ENCODE results near the gene C3AR1.
A peak's percentile ranks its signal among the peaks of the same experiment; 100 is the strongest.
"Not testable (repeated sequence)": the region's sequence is repeated elsewhere in the genome, so short reads cannot be mapped to it uniquely, and the experiment has no call there.

The C3AR1 gene

GRCh38 chr12:8026291-8026900 lies 39.8 kb downstream of the C3AR1 start:
- DNase-seq: peak; percentile 90

- DNase-seq: no peak
These were observed 47.2 kb downstream of the C3AR1 start for GRCh38 chr12:8018666-8019581.

- DNase-seq: not testable (repeated sequence)
These were observed 47.9 kb downstream of the C3AR1 start for GRCh38 chr12:8018213-8018612.

GRCh38 chr12:8014836-8015235 lies 51.3 kb downstream of the C3AR1 start:
- DNase-seq: no peak

GRCh38 chr12:8012651-8013309 lies 53.4 kb downstream of the C3AR1 start:
- no peak for DNase-seq

- no peak for DNase-seq
These were observed 54.8 kb downstream of the C3AR1 start for GRCh38 chr12:8011331-8011730.

Measured in T-helper 9 cell (primary cell).